22Rv1 (cell line): Measurements from ENCODE around the gene LIMS1.

Experiments
- ZFX ChIP-seq: fragments of 450-650 bp; IDR thresholded peaks from 2 replicates; pipeline ENCODE4 v1.6.1; 2017; ENCODE audit warnings: antibody characterized with exemption, borderline replicate concordance
- TF ChIP-seq, protein P1 (sequence below): fragments of 450-650 bp; IDR thresholded peaks from 2 replicates; pipeline ENCODE4 v1.5.1; 2017; ENCODE audit warnings: mild to moderate bottlenecking

DNA sequence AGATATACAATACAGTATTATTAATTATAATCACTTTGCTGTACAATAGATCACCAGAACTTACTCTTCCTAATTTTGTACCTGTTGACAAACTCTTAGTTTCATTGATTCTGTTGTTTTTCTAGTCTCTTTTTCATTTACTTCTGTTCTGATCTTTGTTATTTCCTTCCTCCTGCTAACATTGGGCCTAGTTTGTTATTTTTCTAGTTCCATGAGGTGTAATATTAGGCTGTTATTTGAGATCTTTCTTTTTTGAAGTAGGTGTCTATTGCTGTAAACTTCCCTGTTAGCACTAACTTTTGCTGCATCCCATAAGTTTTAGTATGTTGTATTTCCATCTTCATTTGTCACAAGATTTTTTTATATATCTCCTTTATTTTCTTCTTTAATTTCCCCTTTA is 55.1 kb downstream of the LIMS1 start:
- TF ChIP-seq ZFX, result no peak
- TF ChIP-seq, protein P1, sequence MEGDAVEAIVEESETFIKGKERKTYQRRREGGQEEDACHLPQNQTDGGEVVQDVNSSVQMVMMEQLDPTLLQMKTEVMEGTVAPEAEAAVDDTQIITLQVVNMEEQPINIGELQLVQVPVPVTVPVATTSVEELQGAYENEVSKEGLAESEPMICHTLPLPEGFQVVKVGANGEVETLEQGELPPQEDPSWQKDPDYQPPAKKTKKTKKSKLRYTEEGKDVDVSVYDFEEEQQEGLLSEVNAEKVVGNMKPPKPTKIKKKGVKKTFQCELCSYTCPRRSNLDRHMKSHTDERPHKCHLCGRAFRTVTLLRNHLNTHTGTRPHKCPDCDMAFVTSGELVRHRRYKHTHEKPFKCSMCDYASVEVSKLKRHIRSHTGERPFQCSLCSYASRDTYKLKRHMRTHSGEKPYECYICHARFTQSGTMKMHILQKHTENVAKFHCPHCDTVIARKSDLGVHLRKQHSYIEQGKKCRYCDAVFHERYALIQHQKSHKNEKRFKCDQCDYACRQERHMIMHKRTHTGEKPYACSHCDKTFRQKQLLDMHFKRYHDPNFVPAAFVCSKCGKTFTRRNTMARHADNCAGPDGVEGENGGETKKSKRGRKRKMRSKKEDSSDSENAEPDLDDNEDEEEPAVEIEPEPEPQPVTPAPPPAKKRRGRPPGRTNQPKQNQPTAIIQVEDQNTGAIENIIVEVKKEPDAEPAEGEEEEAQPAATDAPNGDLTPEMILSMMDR, result no peak
